Measurements from ENCODE around the gene CUEDC2.
"Not testable (repeated sequence)": the region's sequence is repeated elsewhere in the genome, so short reads cannot be mapped to it uniquely, and the experiment has no call there.

CUEDC2 gene

DNA sequence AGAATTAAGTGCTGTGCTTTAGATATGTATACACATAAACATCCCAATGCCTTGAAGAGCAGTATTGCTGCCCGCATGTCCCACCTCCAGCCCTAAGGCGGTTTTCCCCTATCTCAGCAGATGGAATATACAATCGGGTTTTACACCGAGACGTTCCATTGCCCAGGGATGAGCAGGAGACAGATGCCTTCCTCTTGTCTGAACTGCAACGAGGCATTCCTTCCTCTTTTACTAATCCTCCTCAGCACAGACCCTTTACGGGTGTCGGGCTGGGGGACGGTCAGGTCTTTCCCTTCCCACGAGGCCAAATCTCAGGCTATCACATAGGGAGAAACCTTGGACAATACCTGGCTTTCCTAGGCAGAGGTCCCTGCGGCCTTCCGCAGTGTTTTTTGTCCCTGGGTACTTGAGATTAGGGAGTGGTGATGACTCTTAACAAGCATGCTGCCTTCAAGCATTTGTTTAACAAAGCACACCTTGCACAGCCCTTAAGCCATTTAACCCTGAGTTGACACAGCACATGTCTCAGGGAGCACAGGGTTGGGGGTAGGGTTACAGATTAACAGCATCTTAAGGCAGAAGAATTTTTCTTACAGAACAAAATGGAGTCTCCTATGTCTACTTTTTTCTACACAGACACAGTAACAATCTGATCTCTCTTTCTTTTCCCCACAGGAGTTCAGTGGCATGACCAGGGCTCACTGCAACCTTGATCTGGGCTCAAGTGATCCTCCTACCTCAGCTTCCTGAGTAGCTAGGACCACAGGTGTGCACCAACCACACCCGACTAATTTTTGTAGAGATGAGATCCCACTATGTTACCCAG, 22.5 kb upstream of the CUEDC2 start:
- not testable (repeated sequence) for ATAC-seq

DNA sequence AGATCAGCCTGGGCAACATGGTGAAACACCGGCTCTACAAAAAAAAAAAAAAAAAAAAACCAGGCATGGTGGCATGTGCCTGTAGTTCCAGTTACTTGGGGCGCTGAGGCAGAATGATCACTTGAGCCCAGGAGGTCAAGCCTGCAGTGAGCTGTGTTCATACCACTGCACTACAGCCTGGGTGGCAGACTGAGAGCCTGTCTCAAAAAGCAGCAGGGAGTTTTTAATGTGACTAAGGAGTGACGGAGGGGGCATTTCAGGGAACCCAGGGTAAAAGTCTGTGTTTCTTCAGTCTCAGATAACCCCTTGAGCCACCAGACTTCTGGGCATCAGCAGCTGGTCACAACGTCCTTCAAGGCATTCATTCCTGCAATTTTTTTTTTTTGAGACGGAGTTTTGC, 21.1 kb upstream of the CUEDC2 start:
- ATAC-seq: no peak

GRCh38 chr10:102452672-102453340, 20.4 kb upstream of the CUEDC2 start:
- ATAC-seq: peak; percentile 61 to 65

- ATAC-seq: no peak
These were observed 19.0 kb upstream of the CUEDC2 start, which contains the start of gene C10orf95 for GRCh38 chr10:102451105-102451969. Gene C10orf95 (minus strand): TSS chr10:102451543. CDS start chr10:102451093, 450 bp downstream.

DNA sequence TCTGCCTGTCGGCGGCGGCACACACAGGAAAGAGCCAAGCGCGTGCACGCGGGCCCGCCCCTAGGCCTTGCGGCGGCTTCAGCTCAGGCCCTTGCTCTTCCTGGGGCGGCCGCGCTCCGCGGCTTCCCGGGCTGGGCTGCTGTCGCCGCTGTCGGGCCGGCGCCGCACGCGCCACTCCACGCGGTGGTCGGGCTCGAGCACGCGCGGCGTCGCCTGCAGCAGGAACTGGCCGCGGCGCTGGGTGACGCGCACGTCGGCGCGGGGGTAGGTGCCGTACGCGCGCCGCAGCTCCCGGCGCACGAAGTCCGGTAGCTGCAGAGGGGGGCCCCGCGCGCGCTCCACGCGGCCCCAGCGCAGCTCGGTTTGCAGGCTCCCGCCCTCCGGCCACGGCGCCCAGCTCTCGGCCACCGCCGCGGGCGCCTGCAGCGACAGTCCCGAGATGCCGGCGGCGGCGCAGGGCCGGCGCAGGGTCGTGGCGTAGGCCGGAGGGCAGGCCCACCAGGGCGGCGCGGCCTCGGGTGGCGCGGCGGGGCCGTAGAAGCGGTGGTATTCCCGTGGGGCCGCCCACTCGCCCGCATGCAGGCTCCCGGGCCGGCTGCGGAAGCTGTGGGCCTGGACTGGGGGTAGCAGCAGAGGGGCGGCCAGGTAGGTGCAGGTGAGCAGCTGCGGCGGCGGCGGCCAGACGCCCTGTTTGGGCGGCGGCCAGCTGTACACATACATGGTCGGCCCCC, 18.2 kb upstream of the CUEDC2 start:
- ATAC-seq: peak; percentile 75 to 78

GRCh38 chr10:102450124-102450373, 17.7 kb upstream of the CUEDC2 start:
- no peak for ATAC-seq

GRCh38 chr10:102449321-102450123, 17.1 kb upstream of the CUEDC2 start:
- peak; percentile 66 to 67 for ATAC-seq

DNA sequence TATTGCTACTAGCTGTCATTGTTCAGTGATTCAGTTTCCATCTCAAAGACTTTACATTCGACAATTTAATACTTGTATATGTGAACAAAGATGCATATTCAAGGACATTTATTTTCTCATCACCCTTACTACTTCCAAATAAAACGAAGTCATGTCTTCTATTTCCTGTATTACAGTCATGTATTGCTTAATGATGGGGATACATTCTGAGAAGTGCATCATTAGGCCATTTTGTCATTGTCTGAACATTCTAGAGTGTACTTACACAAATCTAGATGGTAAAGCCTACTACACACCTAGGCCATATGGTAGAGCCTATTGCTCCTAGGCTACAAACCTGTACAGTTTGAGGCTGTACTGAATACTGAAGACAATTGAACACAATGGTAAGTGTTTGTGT, 12.5 kb upstream of the CUEDC2 start:
- no peak for ATAC-seq

DNA sequence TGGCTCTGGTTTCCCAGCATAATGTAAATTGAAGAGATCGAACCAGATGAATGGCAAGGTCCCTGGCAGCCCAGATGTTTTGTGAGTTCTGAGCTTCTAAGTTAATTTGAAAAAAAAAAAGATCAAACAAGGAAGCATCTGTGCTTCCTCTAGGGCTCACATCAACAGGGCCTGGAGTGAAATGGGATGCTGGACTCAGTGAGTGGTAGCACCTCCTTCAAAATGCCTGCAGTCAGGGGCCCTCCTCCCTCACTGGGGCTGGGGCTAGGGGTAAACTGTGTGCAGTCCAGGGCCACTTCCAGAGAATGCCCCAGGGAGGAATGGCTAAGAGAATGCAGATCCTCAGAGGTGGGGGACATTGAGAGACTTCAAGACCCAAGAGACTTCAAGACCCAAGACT, 6.0 kb upstream of the CUEDC2 start:
- ATAC-seq: no peak

- ATAC-seq: no peak
These were observed 5.1 kb upstream of the CUEDC2 start for GRCh38 chr10:102437515-102437914.

DNA sequence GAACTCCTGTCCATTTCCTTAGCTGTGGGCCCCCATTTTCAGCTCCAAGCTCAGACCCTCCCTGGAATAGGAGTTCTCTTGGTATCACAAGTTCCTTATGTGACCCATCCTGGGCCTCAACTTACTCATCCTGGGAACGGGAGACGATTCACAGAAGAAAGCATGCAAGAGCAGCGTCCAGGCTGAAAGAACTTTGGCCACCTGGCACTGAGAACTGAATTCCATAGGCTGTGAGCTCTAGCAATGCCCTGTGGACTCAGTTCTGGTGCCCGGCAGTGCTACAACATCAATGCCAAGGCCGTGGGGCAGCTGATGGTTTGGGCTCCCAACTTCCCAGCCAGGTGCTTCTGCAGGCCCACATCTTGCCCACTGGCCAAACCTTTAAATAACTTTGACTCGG, 3.9 kb upstream of the CUEDC2 start:
- ATAC-seq: no peak

DNA sequence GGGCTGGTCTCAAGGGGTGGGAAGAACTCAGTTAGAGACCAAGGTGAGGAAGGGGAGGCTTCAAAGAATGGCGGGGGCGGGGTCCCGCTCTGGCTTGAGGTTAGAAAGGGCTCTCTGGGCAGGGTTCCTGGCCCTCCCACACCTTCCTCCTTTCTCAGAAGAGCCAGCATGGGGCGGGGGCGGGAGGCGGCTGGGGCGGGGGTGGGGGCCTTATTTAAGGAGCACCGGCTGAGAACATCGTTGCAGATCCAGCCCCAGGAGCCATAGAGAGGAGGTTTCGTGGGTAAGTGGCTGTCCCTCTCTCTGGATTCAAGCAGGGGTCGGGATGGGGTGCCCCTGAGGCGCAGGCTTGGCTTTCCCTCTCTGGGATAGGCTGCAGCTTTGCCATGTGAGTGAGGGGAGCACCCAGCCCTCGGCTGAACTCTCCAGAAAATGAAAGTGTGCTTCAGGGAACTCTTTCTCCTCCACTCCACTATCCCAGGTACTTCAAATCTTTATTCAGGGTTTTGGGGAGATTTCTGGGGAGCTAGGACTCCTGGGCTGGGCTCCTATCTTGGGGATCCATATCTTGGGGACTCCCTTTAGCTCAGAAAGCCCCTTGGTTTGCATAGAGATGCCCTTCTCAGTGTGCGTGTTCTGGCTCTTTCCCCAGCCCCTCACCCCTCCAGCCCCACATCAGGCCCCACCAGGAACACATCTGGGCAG, 3.3 kb upstream of the CUEDC2 start:
- no peak for ATAC-seq

DNA sequence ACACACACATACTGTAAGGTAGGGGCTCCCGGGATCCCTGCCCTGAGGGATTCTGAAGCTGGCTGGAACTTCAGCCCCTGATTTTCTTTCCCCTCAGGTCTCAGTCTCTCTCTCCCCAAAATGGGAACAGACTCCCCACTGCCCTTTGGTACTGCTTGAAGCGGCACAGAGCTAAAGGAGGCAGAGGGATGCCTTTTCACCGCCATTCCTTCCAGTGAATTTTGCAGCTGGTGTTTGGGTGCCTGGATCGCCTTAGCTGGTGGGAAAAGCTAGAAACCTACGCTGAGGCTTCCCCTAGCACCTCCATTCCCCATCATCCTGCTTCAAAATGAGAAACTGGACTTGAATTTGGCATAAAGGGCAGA, 2.7 kb upstream of the CUEDC2 start:
- ATAC-seq: no peak

GRCh38 chr10:102434394-102435132, 2.2 kb upstream of the CUEDC2 start:
- no peak for ATAC-seq

GRCh38 chr10:102433619-102434046, 1.3 kb upstream of the CUEDC2 start:
- ATAC-seq: no peak

- no peak for ATAC-seq
These were observed 786 bp downstream of the CUEDC2 start for GRCh38 chr10:102431452-102432124.

DNA sequence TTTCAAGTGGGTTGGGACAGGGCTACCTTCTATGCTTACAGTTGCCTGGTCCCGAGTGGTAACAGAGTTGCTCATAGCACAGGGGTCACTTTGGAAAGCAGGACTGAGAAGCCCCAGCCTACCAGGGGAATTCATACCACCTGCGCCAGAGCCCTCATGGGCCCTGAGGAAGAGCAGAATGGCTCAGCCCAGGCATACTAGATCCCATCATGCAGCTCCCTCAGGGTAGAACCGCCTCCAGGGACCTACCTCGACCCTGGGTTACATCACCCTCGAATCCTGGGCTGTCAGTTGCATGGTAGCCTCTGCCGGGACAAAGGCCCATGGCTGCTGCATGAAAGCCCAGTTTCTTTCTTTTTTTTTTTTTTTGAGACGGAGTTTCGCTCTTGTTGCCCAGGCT, 2.9 kb downstream of the CUEDC2 start:
- ATAC-seq: no peak

DNA sequence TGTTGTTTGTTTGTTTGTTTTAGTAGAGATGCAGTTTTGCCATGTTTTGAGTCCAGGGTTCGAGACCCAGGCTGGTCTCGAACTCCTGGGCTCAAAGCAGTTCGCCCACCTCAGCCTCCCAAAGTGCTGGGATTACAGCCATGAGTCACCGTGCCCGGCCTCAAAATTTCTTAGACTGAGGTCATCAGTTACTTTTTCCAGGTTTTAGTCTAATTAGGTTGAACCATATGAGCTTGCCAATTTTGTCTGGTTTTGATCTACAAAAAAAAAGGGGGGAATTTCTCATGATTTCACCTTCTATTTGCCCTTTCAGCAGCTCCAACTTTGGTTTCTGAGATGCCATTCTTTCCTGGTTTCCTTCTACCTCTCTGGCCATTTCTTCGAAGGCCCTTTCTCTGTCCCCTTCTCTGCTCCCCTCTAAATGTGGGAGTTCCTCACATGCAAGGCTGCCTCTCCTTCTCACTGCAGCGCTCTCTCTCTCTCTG, 5.5 kb downstream of the CUEDC2 start:
- ATAC-seq: no peak

GRCh38 chr10:102425444-102425843, 6.9 kb downstream of the CUEDC2 start:
- ATAC-seq: no peak

DNA sequence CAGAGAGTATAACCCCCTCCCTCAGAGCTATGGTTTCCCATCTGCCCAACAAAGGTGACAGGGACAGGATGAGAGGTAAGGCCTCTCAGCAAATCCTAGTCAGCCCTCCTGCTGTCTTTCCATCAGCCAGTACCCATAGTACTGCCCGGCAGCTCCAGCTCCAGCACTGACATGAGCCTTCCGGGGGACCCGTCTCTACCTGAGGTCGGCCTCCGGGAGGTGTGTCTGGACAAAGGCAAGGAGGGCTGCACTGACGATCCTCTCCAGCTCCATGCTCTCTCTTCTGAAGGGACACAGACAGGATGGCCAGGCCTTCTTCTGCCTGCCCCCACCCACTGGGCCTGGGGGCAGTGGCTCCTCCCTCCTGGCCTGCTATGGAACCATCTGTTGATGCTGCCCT, 7.5 kb downstream of the CUEDC2 start:
- ATAC-seq: no peak

Data from activated CD4-positive, CD25-positive, alpha-beta regulatory T cell treated with anti-CD3 and anti-CD28 coated beads, Interleukin-2, amount 50 U/mL, for 24 hours (primary cell).